Mucosa of descending colon (tissue), 3 donors: ENCODE measurements around the gene SLC25A21. TPM values are rescaled to one million over a fixed set of nuclear protein-coding genes. Genes with fewer than 3 reads are reported as not detected.
"Not testable (repeated sequence)": the region's sequence is repeated elsewhere in the genome, so short reads cannot be mapped to it uniquely, and the experiment has no call there.

Experiments used
- ATAC-seq: fragments of 200-7000 bp; cut with Tn5 transposase; one replicate; pipeline ENCODE4 v1.9.1; 2020; ENCODE audit warnings: mild to moderate bottlenecking, moderate library complexity
- DNase-seq, 3 donors: peaks; one replicate each; pipeline ENCODE4 v3.0.0-alpha.2; 2020
- H3K36me3 ChIP-seq: fragments of 200-600 bp; one replicate; pipeline ENCODE4 v1.8.0; 2021; ENCODE audit warnings: low read depth, mild to moderate bottlenecking
- H3K4me1 ChIP-seq: fragments of 200-600 bp; one replicate; pipeline ENCODE4 v1.8.0; 2021; ENCODE audit warnings: low read depth, mild to moderate bottlenecking
- H3K4me3 ChIP-seq: fragments of 200-600 bp; one replicate; pipeline ENCODE4 v1.8.0; 2021; ENCODE audit warnings: mild to moderate bottlenecking
- H3K9me3 ChIP-seq: fragments of 200-600 bp; one replicate; pipeline ENCODE4 v1.8.0; 2021; ENCODE audit warnings: mild to moderate bottlenecking
- intact Hi-C, 2 donors: fragments of 100-400 bp; cut with DNase I in 1 of 2; cut with micrococcal nuclease in 1 of 2; formaldehyde crosslinking; loops; one replicate each; pipeline versions ENCODE4 v1.11.0 to v1.11.1; 2022; cut with DNase I, micrococcal nuclease
- total RNA-seq, 3 donors: library from RNA; stranded (reverse); fragmentation: NEBNext Ultra II Directional in 2 of 3; extraction: Animal tissue kit (Norgen Biotek cat#: 25700) in 2 of 3; gene quantifications; one replicate each; pipeline versions ENCODE4 v1.2.1 to v1.2.4, GENCODE V29; 2021 to 2023
- TF ChIP-seq, protein P1 (sequence below): fragments of 200-600 bp; IDR thresholded peaks from one replicate; pipeline ENCODE4 v1.8.0; 2022; ENCODE audit warnings: antibody characterized with exemption, mild to moderate bottlenecking
- donor health status: DM: no; HTN: no; CAD: no; lungs with moderate emphysema.
- donor health status: DM: no; HTN: no; CAD: no.
- donor health status: DM: no; HTN: yes; CAD: no.

Gene SLC25A21
- total RNA-seq, 3 donors from 2014 or later, result 0.31 to 1.4 (median 0.61) TPM

DNA sequence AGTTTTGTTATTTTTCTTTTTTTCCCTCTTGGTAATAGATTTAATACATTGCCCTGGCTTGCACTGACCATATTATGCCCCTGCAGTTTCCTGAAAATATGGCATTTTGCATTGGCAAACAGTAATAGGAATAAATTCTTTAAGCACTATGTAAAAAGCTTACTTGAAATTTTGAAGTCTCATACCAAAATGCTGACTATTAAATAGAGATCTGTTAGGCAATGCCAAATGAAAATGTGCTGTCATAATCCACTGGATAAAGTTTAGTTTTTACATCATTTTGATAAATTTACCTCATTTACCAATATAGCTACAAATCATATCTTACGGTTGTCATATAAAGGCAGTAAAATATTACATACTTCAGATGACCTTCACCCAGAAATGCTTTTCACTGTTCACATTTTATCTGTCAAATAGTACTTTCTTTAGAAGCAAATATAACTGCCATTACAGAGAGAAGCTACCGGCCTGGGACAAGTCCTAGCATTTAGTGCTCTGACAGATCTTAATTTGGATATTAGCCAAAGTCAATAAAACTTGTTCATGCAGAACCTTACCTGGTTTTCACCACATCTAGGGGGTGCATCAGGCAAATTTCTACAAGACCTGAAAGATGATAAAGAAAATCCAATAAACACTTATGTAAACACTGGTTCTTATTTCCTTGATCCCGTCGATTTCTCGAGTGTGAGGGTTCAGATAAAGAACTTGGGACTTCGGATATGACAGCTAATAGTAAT is 297.8 kb downstream of the SLC25A21 start:
- intact Hi-C loops, result no loop called here

DNA sequence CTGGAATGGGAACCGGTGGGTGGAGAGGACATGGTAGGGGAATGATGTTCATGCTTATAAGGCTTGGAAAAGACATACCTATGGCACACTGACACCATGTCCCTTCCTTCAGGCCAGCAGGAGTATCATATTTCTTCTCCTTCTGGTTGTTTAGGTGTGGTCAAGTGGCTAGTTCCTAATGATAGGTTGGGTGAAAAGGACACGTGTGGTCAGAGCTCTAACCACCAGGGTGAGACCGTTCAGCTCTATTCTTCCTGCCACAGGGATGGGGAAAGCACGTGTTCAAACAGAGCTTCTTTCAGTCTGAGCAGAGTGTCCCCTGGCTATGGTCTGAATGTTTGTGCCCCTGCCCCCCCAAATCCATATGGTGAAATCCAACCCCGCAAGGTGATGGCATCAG is 301.6 kb downstream of the SLC25A21 start:
- no peak for ATAC-seq

More for the DNA sequence above, 297.8 kb downstream of the SLC25A21 start:
- no peaks in the 10 kb centered on the region for H3K36me3 ChIP-seq
- ATAC-seq (no peak), DNase-seq (no peak)
- H3K4me3 ChIP-seq, result no peak overlapping the region
- TF ChIP-seq, protein P1, sequence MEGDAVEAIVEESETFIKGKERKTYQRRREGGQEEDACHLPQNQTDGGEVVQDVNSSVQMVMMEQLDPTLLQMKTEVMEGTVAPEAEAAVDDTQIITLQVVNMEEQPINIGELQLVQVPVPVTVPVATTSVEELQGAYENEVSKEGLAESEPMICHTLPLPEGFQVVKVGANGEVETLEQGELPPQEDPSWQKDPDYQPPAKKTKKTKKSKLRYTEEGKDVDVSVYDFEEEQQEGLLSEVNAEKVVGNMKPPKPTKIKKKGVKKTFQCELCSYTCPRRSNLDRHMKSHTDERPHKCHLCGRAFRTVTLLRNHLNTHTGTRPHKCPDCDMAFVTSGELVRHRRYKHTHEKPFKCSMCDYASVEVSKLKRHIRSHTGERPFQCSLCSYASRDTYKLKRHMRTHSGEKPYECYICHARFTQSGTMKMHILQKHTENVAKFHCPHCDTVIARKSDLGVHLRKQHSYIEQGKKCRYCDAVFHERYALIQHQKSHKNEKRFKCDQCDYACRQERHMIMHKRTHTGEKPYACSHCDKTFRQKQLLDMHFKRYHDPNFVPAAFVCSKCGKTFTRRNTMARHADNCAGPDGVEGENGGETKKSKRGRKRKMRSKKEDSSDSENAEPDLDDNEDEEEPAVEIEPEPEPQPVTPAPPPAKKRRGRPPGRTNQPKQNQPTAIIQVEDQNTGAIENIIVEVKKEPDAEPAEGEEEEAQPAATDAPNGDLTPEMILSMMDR, result no peak
- no peaks in the 10 kb centered on the region for H3K9me3 ChIP-seq
- H3K4me1 ChIP-seq, result no peaks in the 10 kb centered on the region

DNA sequence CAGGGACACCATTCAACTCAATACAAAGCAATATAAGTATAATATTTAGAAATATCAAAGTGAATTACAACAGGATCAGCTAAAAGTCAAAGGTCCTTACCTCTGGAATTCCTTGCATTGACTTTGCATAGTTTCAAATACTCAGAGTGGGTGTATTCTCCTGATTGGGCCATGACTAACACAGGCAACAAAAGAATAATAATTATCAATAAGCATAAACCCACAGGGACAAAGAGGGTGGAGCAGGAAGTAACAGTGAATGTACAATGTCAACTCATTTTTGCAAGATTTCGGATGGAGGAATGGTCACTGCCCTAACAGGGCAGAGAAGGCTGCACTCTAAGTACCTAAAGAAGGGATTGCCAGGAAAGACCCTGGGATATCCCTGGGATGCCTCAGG is 303.3 kb downstream of the SLC25A21 start:
- Histone ChIP-seq H3K4me1 (no peaks in the 10 kb centered on the region), H3K36me3 (no peaks in the 10 kb centered on the region), H3K4me3 (no peak overlapping the region), H3K9me3 (no peaks in the 10 kb centered on the region)
- TF ChIP-seq, protein P1, result no peak
- ATAC-seq, result no peak
- intact Hi-C loops, result no loop called here
- DNase-seq, result no peak

More for the DNA sequence above, 301.6 kb downstream of the SLC25A21 start:
- no peak for DNase-seq
- Histone ChIP-seq H3K36me3 (no peaks in the 10 kb centered on the region), H3K9me3 (no peaks in the 10 kb centered on the region), H3K4me3 (no peak overlapping the region), H3K4me1 (no peaks in the 10 kb centered on the region)
- TF ChIP-seq, protein P1, result no peak
- intact Hi-C loops, result no loop called here

DNA sequence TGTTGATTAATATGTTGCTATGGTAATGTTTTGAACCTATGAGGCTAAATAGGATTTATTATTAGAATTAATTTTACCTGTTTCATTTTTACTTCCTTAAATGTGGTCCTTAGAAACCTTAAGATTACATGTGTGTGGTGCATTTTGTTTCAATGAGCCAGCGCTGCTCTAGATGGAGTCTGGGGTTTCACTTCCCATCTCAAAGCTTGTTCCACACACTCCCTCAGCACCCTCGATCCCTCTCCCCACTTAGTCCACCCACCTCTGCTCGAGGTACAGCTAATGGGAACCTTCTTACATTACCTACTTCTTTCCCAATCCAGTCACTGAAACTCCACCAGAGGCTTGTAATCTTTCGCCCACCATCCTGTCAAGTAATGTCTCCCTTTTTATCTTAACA is 305.5 kb downstream of the SLC25A21 start:
- DNase-seq (no peak), ATAC-seq (no peak)
- Histone ChIP-seq H3K4me3 (no peak overlapping the region), H3K9me3 (no peaks in the 10 kb centered on the region), H3K4me1 (no peaks in the 10 kb centered on the region), H3K36me3 (no peaks in the 10 kb centered on the region)
- intact Hi-C loops, result no loop called here
- TF ChIP-seq, protein P1, result no peak

DNA sequence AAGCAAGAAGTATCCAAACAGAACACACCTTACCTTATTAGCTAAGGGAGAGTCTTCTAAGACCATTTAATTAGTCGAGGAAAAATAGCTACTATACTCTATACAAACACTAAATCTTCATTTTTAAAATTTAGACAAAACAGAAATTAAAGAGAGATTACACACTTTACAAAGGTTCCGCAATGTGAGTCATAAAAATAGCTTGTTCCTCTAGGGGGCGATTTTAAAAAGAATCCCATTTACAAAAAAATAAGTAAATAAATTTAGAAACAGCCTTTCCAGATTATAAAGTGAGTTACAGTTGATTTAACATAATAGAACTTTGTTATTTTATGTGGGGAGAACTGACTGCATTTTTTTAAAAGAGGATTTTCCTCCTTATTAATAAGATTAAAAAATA is 309.1 kb downstream of the SLC25A21 start:
- Histone ChIP-seq H3K4me3 (no peak overlapping the region), H3K4me1 (no peaks in the 10 kb centered on the region), H3K36me3 (no peaks in the 10 kb centered on the region), H3K9me3 (no peaks in the 10 kb centered on the region)
- TF ChIP-seq, protein P1, result no peak
- DNase-seq, result no peak
- intact Hi-C loops, result no loop called here
- no peak for ATAC-seq

DNA sequence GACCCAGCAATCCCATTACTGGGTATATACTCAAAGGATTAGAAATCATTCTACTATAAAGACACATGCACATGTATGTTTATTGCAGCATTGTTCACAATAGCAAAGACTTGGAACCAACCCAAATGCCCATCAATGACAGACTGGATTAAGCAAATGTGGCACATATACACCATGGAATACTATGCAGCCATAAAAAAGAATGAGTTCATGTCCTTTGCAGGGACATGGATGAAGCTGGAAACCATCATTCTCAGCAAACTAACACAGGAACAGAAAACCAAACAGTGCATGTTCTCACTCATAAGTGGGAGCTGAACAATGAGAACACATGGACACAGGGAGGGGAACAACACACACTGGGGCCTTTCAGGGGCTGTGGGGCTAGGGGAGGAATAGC is 310.2 kb downstream of the SLC25A21 start:
- H3K9me3 ChIP-seq, intact Hi-C loops, DNase-seq, ATAC-seq, H3K4me3 ChIP-seq, H3K36me3 ChIP-seq, H3K4me1 ChIP-seq: not testable (repeated sequence)
